HFF-Myc (cell line): ENCODE results near the gene SCIN.
"Not testable (repeated sequence)": the region's sequence is repeated elsewhere in the genome, so short reads cannot be mapped to it uniquely, and the experiment has no call there.

Experiments
- DNase-seq: peaks from one replicate; pipeline ENCODE4 v3.0.0-alpha.2; 2011; ENCODE audit warnings: low read depth; ENCODE audit errors: extremely low read depth
- H3K4me3 ChIP-seq: replicated peaks from 2 replicates; pipeline ENCODE4 v1.5.1; 2011; ENCODE audit warnings: low read depth, mild to moderate bottlenecking, control low read depth, low read length
- CTCF ChIP-seq: IDR thresholded peaks from 2 replicates; pipeline ENCODE4 v1.5.1; 2012; ENCODE audit warnings: mild to moderate bottlenecking, low read depth, low read length, control low read depth; ENCODE audit errors: missing control alignments

SCIN gene

GRCh38 chr7:12554351-12554750 is 16.2 kb upstream of the SCIN start:
- no peak for DNase-seq
- TF ChIP-seq CTCF, result no peak
- H3K4me3 ChIP-seq, result no peak overlapping the region

DNA sequence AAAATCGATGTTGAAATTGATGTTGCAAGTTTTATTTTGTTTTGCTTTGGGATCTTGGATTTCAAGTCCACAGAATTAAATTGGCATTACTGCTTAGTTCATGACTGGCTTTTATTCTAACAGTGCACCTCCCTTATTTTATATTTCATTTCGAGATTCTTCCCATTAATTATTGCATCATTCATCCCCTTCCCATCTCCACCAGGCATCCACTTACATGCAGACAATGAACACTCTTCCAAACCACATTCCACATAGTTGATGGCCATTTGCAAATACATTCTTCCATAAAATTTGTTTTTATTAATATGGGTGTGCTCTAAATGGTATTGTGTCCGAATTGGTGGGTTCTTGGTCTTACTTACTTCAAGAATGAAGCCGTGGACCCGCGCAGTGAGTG is 15.6 kb upstream of the SCIN start:
- no peak for TF ChIP-seq CTCF

DNA sequence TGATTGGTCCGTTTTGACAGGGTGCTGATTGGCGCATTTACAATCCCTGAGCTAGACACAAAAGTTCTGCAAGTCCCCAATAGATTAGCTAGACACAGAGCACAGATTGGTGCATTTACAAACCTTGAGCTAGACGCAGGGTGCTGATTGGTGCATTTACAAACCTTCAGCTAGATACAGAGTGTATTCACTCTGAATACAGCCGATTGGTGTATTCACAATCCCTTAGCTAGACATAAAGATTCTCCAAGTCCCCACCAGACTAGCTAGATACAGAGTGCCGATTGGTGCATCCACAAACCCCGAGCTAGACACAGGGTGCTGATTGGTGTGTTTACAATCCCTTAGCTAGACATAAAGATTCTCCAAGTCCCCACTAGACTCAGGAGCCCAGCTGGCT is 14.8 kb upstream of the SCIN start:
- H3K4me3 ChIP-seq, DNase-seq: not testable (repeated sequence)

More for the DNA sequence above, 15.6 kb upstream of the SCIN start:
- no peak for DNase-seq
- no peak overlapping the region for H3K4me3 ChIP-seq

DNA sequence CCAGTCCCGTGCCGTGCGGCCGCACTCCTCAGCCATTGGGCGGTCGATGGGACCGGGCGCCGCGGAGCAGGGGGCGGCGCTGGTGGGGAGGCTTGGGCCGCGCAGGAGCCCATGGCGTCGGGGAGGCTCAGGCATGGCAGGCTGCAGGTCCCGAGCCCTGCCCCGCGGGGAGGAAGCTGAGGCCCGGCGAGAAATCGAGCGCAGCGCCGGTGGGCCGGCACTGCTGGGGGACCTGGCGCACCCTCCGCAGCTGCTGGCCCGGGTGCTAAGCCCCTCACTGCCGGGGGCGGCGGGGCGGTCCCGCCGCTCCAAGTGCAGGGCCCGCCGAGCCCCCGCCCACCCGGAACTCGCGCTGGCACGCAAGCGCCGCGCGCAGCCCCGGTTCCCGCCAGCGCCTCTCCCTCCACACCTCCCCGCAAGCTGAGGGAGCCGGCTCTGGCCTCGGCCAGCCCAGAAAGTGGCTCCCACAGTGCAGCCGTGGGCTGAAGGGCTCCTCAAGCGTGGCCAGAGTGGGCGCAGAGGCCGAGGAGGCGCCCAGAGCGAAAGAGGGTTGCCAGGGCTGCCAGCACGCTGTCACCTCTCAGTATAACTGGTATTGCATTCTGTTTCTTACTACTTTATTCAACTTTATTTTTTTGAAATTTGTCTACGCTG is 14.3 kb upstream of the SCIN start:
- not testable (repeated sequence) for DNase-seq, H3K4me3 ChIP-seq

- TF ChIP-seq CTCF, result no peak
- peak; percentile 12 for DNase-seq
- no peak overlapping the region for H3K4me3 ChIP-seq
Measured at GRCh38 chr7:12557282-12557681, 13.2 kb upstream of the SCIN start.

DNA sequence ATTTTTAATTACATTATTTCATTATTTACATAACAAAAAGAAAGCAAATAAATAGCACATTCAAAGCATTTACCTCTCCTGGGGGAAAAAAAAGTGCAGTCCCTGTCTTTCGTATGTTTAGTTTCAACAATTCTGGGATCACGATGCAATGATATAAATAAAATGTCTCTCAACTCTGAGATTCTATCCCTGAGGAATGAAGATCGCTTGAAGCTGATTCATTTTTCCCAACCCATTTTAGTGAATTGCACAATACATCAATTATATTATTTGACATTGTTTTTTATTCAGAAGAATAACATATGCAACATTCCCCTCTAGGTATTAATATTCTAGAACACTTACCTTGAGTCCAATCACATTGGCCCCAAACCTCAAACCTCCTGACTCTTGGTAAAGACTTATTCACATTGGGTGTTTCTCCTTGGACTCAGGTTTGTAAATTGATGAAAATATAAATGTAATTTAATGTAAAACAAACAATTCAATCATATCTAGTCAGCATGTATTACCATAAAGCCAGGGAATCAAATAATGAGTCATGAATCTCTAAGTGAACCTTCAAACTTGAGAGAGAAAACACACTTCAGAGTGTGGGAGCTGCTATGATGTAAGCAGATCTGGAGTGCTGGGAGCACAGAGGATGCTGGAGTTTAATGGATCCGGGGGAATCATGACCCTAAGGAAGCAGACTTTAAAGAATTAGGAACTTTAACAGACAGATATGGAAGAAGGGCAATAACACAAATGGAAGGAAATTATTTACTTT is 5.3 kb upstream of the SCIN start:
- TF ChIP-seq CTCF, result no peak
- no peak overlapping the region for H3K4me3 ChIP-seq
- DNase-seq, result no peak

DNA sequence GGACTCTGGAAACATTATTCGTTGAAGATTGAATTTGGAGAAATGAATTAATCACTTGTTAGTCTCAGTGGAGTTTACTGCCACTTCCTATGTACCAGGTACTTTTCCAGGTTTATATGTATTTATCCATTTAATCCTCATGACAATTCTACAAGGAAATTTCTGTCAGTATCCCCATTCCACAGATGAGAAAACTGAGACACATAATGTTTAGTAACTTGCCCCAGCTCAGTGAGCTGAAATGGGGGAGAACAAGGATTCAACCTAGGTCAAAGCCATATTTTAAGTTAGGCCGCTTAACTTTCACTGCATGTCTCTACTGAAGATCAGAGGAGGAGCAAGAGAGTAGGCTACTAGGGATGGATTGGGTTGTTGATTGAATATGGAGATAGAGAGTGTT is 4.6 kb upstream of the SCIN start:
- DNase-seq, result no peak
- no peak overlapping the region for H3K4me3 ChIP-seq
- no peak for TF ChIP-seq CTCF

GRCh38 chr7:12567015-12567414 is 3.5 kb upstream of the SCIN start:
- no peak for TF ChIP-seq CTCF

More at GRCh38 chr7:12567015-12567414, 3.5 kb upstream of the SCIN start:
- H3K4me3 ChIP-seq, result no peak overlapping the region
- DNase-seq, result no peak
